Left renal pelvis (tissue), 4 donors: ENCODE results near the gene FOXP3. TPM values are rescaled to one million over a fixed set of nuclear protein-coding genes. Genes with fewer than 3 reads are reported as not detected.

Source experiments
- DNase-seq, 4 donors: peaks; one replicate each; pipeline ENCODE4 v3.0.0-alpha.2; 2013; ENCODE audit warnings: low read depth in 4 of 4, low spot score in 3 of 4
- polyA plus RNA-seq, 4 donors: library from polyadenylated mRNA; unstranded; fragments of 120-200 nt; gene quantifications; one replicate each; pipeline ENCODE4 v1.2.1, GENCODE V29; 2013; ENCODE audit not compliant: insufficient read length in 4 of 4

FOXP3 gene
- polyA plus RNA-seq, 4 donors = 0.66 to 0.85 (median 0.79) TPM

- no peak for DNase-seq
These were observed 36.8 kb downstream of the FOXP3 start for GRCh38 chrX:49227726-49228125.

GRCh38 chrX:49226946-49227345 is 37.6 kb downstream of the FOXP3 start:
- DNase-seq = no peak

GRCh38 chrX:49225858-49226257 is 38.7 kb downstream of the FOXP3 start:
- no peak for DNase-seq

GRCh38 chrX:49221868-49222267 is 42.6 kb downstream of the FOXP3 start:
- no peak for DNase-seq

- no peak for DNase-seq
These were observed 44.4 kb downstream of the FOXP3 start for GRCh38 chrX:49220100-49220499.

GRCh38 chrX:49214996-49215526 is 49.4 kb downstream of the FOXP3 start:
- no peak for DNase-seq

GRCh38 chrX:49214416-49214815 is 50.1 kb downstream of the FOXP3 start:
- DNase-seq = no peak

- DNase-seq = no peak
These were observed 51.6 kb downstream of the FOXP3 start for GRCh38 chrX:49212861-49213260.

GRCh38 chrX:49212209-49212608 is 52.3 kb downstream of the FOXP3 start:
- DNase-seq = no peak

- DNase-seq = no peak
These were observed 53.4 kb downstream of the FOXP3 start for GRCh38 chrX:49211074-49211473.

GRCh38 chrX:49210406-49210805 is 54.1 kb downstream of the FOXP3 start:
- no peak for DNase-seq

- DNase-seq = no peak
These were observed 54.9 kb downstream of the FOXP3 start for GRCh38 chrX:49209434-49210251.

- DNase-seq = no peak
These were observed 56.1 kb downstream of the FOXP3 start for GRCh38 chrX:49208399-49208798.

GRCh38 chrX:49206543-49206942 is 58.0 kb downstream of the FOXP3 start:
- no peak for DNase-seq

GRCh38 chrX:49205443-49205842 is 59.1 kb downstream of the FOXP3 start:
- no peak for DNase-seq

GRCh38 chrX:49204709-49205108 is 59.8 kb downstream of the FOXP3 start:
- DNase-seq = no peak

GRCh38 chrX:49204017-49204416 is 60.5 kb downstream of the FOXP3 start:
- no peak for DNase-seq

- DNase-seq = no peak
These were observed 61.0 kb downstream of the FOXP3 start for GRCh38 chrX:49203536-49203935.

GRCh38 chrX:49202022-49202421 is 62.5 kb downstream of the FOXP3 start:
- DNase-seq = no peak
